ENCODE results near the gene DOCK2. TPM values are rescaled to one million over a fixed set of nuclear protein-coding genes. Genes with fewer than 3 reads are reported as not detected.

Gene DOCK2
- total and polyA plus RNA-seq, 8 donors, result 0.73 to 15.6 (median 1.7) TPM

GRCh38 chr5:169691471-169691870 is 54.4 kb downstream of the DOCK2 start:
- FAIRE-seq, result no peak
- no peaks in the 10 kb centered on the region for H3K4me1 ChIP-seq
- no peaks in the 10 kb centered on the region for H3K9me3 ChIP-seq
- no peaks in the 10 kb centered on the region for H3K36me3 ChIP-seq
- H3K27me3 ChIP-seq, result no peaks in the 10 kb centered on the region
- no peak for DNase-seq
- intact Hi-C loops (cut with DNase I), result loop anchor here in 1 of 3 donors (10.0 kb wide), 1 partner anchor 293 kb away; the partner anchor contains the start of gene INSYN2B
- ATAC-seq, result no peak
- no peak overlapping the region for H3K27ac ChIP-seq
- WGBS, 2 donors, result 12 to 19% methylated on average over 1 of the region's 1 CpG
- no peak for TF ChIP-seq CTCF (IDR thresholded peaks at IDR 0.05)
- H3K4me3 ChIP-seq, result no peak overlapping the region

GRCh38 chr5:169694091-169694625 is 57.1 kb downstream of the DOCK2 start:
- DNase-seq, result no peak

GRCh38 chr5:169695025-169695625 is 58.0 kb downstream of the DOCK2 start:
- DNase-seq (no peak), FAIRE-seq (no peak)

More at GRCh38 chr5:169694091-169694625, 57.1 kb downstream of the DOCK2 start:
- no peaks in the 10 kb centered on the region for H3K9me3 ChIP-seq
- FAIRE-seq (no peak), ATAC-seq (no peak)
- intact Hi-C loops (cut with DNase I), result loop anchor here in 1 of 3 donors (10.0 kb wide), 1 partner anchor 291 kb away; the partner anchor contains the start of gene INSYN2B
- no peaks in the 10 kb centered on the region for H3K36me3 ChIP-seq
- H3K27me3 ChIP-seq, result no peaks in the 10 kb centered on the region
- 61 to 76% methylated on average over 3 of the region's 3 CpGs for WGBS, 2 donors
- H3K4me1 ChIP-seq, result no peaks in the 10 kb centered on the region
- no peak overlapping the region for H3K27ac ChIP-seq
- H3K4me3 ChIP-seq, result no peak overlapping the region
- TF ChIP-seq CTCF (IDR thresholded peaks at IDR 0.05), result no peak

GRCh38 chr5:169695919-169696490 is 58.9 kb downstream of the DOCK2 start:
- FAIRE-seq, result no peak
- no peak for TF ChIP-seq CTCF (IDR thresholded peaks at IDR 0.05)
- Histone ChIP-seq H3K9me3 (no peaks in the 10 kb centered on the region), H3K4me1 (no peaks in the 10 kb centered on the region), H3K27ac (no peak overlapping the region), H3K27me3 (no peaks in the 10 kb centered on the region), H3K4me3 (no peak overlapping the region), H3K36me3 (no peaks in the 10 kb centered on the region)
- no peak for DNase-seq
- ATAC-seq, result peak in 1 of 4 donors; percentile 31
- 56 to 70% methylated on average over 8 of the region's 8 CpGs for WGBS, 2 donors
- intact Hi-C loops (cut with DNase I), result loop anchor here in 1 of 3 donors (10.0 kb wide), 1 partner anchor 289 kb away; the partner anchor contains the start of gene INSYN2B

More at GRCh38 chr5:169695025-169695625, 58.0 kb downstream of the DOCK2 start:
- no peak for ATAC-seq
- Histone ChIP-seq H3K36me3 (no peaks in the 10 kb centered on the region), H3K4me3 (no peak overlapping the region), H3K27ac (no peak overlapping the region), H3K27me3 (no peaks in the 10 kb centered on the region), H3K4me1 (no peaks in the 10 kb centered on the region), H3K9me3 (no peaks in the 10 kb centered on the region)
- no peak for TF ChIP-seq CTCF (IDR thresholded peaks at IDR 0.05)
- intact Hi-C loops (cut with DNase I), result loop anchor here in 1 of 3 donors (10.0 kb wide), 1 partner anchor 290 kb away; the partner anchor contains the start of gene INSYN2B
- 58 to 59% methylated on average over 6 of the region's 6 CpGs for WGBS, 2 donors
